HEK293 (cell line): ENCODE measurements around the gene TGIF1.
"Not testable (repeated sequence)": the region's sequence is repeated elsewhere in the genome, so short reads cannot be mapped to it uniquely, and the experiment has no call there.

Experiments used
- KLF7 ChIP-seq: fragments of 450-650 bp; formaldehyde crosslinking; IDR thresholded peaks from 2 replicates; pipeline ENCODE4 v1.5.1; 2016; ENCODE audit warnings: missing biosample characterization, missing genetic modification characterization, borderline replicate concordance
- ZNF10 ChIP-seq: fragments of 450-650 bp; formaldehyde crosslinking; IDR thresholded peaks from 2 replicates; pipeline ENCODE4 v1.5.1; 2017; ENCODE audit warnings: missing biosample characterization, missing genetic modification characterization
- ZNF133 ChIP-seq: fragments of 450-650 bp; formaldehyde crosslinking; IDR thresholded peaks from 2 replicates; pipeline ENCODE4 v1.5.1; 2016; ENCODE audit warnings: missing biosample characterization, missing genetic modification characterization
- ZNF138 ChIP-seq: fragments of 450-650 bp; formaldehyde crosslinking; IDR thresholded peaks from 2 replicates; pipeline ENCODE4 v1.5.1; 2016; ENCODE audit warnings: missing biosample characterization, missing genetic modification characterization, borderline replicate concordance
- ZNF157 ChIP-seq: fragments of 450-650 bp; formaldehyde crosslinking; IDR thresholded peaks from 2 replicates; pipeline ENCODE4 v1.5.1; 2016; ENCODE audit warnings: missing biosample characterization, missing genetic modification characterization
- ZNF292 ChIP-seq: fragments of 450-650 bp; formaldehyde crosslinking; IDR thresholded peaks from 2 replicates; pipeline ENCODE4 v1.5.1; 2016; ENCODE audit warnings: low read depth, missing biosample characterization, missing genetic modification characterization, borderline replicate concordance
- TF ChIP-seq, protein P1 (sequence below): fragments of 450-650 bp; formaldehyde crosslinking; IDR thresholded peaks from 2 replicates; pipeline ENCODE4 v1.5.1; 2016; ENCODE audit warnings: missing biosample characterization, missing genetic modification characterization
- TF ChIP-seq, protein P2 (sequence below): fragments of 450-650 bp; formaldehyde crosslinking; IDR thresholded peaks from 2 replicates; pipeline ENCODE4 v1.5.1; 2016; ENCODE audit warnings: missing biosample characterization, missing genetic modification characterization
- TF ChIP-seq, protein P3 (sequence below): fragments of 450-650 bp; formaldehyde crosslinking; IDR thresholded peaks from 2 replicates; pipeline ENCODE4 v1.5.1; 2016; ENCODE audit warnings: missing biosample characterization, missing genetic modification characterization
- TF ChIP-seq, protein P4 (sequence below): fragments of 450-650 bp; formaldehyde crosslinking; optimal IDR thresholded peaks from 2 replicates; pipeline ENCODE3; 2016; ENCODE audit warnings: missing biosample characterization, mild to moderate bottlenecking, missing genetic modification characterization
- TF ChIP-seq, protein P5 (sequence below): fragments of 450-650 bp; formaldehyde crosslinking; IDR thresholded peaks from 2 replicates; pipeline ENCODE4 v1.5.1; 2017; ENCODE audit warnings: missing biosample characterization, missing genetic modification characterization

DNA sequence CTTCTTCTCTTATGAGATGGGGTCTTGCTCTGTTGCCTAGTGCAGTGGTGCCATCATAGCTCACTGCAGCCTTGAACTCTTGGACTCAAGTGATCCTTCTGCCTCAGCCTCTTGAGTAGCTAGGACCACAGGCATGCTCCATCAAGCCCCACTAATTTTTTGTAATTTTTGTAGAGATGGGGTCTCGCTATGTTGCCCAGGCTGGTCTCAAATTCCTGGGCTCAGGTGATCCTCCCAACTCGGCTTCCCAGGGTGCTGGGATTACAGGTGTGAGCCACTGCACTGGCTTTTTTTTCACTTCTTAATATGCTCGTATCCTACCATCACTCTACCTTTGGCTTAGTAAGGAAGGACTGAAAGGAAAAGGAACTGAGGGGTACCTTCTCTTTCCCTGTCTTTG is 22.1 kb downstream of the TGIF1 start:
- not testable (repeated sequence) for TF ChIP-seq KLF7; ZNF292 (tag by site-specific recombination); ZNF138 (tag by site-specific recombination); ZNF157 (tag by site-specific recombination); ZNF133 (tag by site-specific recombination); ZNF10
- TF ChIP-seq, protein P1, sequence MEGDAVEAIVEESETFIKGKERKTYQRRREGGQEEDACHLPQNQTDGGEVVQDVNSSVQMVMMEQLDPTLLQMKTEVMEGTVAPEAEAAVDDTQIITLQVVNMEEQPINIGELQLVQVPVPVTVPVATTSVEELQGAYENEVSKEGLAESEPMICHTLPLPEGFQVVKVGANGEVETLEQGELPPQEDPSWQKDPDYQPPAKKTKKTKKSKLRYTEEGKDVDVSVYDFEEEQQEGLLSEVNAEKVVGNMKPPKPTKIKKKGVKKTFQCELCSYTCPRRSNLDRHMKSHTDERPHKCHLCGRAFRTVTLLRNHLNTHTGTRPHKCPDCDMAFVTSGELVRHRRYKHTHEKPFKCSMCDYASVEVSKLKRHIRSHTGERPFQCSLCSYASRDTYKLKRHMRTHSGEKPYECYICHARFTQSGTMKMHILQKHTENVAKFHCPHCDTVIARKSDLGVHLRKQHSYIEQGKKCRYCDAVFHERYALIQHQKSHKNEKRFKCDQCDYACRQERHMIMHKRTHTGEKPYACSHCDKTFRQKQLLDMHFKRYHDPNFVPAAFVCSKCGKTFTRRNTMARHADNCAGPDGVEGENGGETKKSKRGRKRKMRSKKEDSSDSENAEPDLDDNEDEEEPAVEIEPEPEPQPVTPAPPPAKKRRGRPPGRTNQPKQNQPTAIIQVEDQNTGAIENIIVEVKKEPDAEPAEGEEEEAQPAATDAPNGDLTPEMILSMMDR (tag by site-specific recombination), result not testable (repeated sequence)
- TF ChIP-seq, protein P2, sequence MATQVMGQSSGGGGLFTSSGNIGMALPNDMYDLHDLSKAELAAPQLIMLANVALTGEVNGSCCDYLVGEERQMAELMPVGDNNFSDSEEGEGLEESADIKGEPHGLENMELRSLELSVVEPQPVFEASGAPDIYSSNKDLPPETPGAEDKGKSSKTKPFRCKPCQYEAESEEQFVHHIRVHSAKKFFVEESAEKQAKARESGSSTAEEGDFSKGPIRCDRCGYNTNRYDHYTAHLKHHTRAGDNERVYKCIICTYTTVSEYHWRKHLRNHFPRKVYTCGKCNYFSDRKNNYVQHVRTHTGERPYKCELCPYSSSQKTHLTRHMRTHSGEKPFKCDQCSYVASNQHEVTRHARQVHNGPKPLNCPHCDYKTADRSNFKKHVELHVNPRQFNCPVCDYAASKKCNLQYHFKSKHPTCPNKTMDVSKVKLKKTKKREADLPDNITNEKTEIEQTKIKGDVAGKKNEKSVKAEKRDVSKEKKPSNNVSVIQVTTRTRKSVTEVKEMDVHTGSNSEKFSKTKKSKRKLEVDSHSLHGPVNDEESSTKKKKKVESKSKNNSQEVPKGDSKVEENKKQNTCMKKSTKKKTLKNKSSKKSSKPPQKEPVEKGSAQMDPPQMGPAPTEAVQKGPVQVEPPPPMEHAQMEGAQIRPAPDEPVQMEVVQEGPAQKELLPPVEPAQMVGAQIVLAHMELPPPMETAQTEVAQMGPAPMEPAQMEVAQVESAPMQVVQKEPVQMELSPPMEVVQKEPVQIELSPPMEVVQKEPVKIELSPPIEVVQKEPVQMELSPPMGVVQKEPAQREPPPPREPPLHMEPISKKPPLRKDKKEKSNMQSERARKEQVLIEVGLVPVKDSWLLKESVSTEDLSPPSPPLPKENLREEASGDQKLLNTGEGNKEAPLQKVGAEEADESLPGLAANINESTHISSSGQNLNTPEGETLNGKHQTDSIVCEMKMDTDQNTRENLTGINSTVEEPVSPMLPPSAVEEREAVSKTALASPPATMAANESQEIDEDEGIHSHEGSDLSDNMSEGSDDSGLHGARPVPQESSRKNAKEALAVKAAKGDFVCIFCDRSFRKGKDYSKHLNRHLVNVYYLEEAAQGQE, result not testable (repeated sequence)
- TF ChIP-seq, protein P3, sequence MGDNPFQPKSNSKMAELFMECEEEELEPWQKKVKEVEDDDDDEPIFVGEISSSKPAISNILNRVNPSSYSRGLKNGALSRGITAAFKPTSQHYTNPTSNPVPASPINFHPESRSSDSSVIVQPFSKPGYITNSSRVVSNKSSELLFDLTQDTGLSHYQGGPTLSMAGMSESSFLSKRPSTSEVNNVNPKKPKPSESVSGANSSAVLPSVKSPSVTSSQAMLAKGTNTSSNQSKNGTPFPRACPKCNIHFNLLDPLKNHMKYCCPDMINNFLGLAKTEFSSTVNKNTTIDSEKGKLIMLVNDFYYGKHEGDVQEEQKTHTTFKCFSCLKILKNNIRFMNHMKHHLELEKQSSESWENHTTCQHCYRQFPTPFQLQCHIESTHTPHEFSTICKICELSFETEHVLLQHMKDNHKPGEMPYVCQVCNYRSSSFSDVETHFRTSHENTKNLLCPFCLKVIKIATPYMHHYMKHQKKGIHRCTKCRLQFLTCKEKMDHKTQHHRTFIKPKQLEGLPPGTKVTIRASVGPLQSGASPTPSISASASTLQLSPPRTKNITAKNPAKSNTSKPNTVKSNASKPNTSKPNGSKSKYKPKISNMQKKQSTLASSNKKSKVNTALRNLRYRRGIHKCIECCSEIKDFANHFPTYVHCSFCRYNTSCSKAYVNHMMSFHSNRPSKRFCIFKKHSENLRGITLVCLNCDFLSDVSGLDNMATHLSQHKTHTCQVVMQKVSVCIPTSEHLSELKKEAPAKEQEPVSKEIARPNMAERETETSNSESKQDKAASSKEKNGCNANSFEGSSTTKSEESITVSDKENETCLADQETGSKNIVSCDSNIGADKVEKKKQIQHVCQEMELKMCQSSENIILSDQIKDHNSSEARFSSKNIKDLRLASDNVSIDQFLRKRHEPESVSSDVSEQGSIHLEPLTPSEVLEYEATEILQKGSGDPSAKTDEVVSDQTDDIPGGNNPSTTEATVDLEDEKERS (tag by site-specific recombination), result not testable (repeated sequence)
- TF ChIP-seq, protein P4, sequence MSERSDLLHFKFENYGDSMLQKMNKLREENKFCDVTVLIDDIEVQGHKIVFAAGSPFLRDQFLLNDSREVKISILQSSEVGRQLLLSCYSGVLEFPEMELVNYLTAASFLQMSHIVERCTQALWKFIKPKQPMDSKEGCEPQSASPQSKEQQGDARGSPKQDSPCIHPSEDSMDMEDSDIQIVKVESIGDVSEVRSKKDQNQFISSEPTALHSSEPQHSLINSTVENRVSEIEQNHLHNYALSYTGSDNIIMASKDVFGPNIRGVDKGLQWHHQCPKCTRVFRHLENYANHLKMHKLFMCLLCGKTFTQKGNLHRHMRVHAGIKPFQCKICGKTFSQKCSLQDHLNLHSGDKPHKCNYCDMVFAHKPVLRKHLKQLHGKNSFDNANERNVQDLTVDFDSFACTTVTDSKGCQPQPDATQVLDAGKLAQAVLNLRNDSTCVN (tag by site-specific recombination), result not testable (repeated sequence)
- TF ChIP-seq, protein P5, sequence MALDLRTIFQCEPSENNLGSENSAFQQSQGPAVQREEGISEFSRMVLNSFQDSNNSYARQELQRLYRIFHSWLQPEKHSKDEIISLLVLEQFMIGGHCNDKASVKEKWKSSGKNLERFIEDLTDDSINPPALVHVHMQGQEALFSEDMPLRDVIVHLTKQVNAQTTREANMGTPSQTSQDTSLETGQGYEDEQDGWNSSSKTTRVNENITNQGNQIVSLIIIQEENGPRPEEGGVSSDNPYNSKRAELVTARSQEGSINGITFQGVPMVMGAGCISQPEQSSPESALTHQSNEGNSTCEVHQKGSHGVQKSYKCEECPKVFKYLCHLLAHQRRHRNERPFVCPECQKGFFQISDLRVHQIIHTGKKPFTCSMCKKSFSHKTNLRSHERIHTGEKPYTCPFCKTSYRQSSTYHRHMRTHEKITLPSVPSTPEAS, result not testable (repeated sequence)
